T follicular helper cell (primary cell): ENCODE data around the gene MRPL36.

Experiments
- DNase-seq: peaks from one replicate; pipeline ENCODE4 v3.0.0-alpha.2; 2020; ENCODE audit warnings: low read depth

MRPL36 gene

DNA sequence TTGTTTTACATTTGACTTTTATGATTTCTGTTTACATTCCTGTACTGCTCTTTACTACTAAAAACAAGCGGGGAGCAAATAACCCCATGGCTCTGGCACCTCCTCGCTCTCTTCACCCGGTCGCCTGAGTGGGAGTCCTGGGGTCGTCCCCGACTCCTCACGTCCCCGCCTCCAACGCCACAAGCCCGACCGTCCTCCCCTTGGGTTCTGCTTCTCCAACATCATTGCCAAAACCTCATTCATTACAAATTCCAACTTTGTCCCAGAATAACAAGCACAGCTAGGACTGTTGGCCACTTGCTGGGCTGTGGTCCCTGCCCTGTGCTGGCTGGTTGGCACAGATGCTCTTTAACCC is 35.1 kb downstream of the MRPL36 start:
- DNase-seq: no peak

- DNase-seq: no peak
These were observed 35.6 kb downstream of the MRPL36 start for GRCh38 chr5:1763960-1764605.

DNA sequence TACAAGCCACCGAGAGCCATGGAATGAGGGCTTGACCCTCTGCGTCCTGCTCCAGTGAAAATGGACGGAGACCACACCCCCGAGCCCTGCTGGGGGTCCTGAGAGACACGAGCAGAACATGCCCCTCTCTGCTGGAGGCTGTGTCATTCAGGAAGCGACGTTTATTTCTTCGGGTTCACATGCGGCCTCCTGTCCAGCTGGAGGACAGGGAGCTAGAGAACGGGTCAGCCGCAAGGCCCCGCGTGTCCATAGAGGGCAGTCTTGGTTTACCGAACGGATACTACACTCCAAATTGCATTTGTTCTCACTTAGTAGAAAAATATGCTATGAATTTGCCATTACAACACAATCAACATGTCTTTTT is 36.1 kb downstream of the MRPL36 start:
- peak; percentile 16 for DNase-seq

GRCh38 chr5:1762883-1763547 is 36.6 kb downstream of the MRPL36 start:
- no peak for DNase-seq

- no peak for DNase-seq
These were observed 37.3 kb downstream of the MRPL36 start for GRCh38 chr5:1762121-1762882.

DNA sequence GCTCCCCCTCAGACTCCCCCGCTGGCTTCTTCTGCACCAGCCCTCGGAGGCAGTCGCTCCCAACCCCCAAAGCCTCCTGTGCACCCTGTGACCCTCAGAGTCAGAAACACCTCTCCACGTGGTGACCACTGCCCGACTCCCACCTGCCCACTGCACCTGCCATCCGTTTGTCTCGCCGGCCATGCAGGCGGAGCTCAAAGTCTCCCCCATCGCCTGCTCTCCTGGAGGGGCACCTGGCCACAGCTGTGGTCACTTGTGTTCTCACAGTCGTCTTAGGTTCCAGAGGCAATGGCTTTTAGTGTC is 38.2 kb downstream of the MRPL36 start:
- DNase-seq: no peak

GRCh38 chr5:1760656-1761452 is 38.8 kb downstream of the MRPL36 start:
- DNase-seq: no peak

- DNase-seq: no peak
These were observed 39.4 kb downstream of the MRPL36 start for GRCh38 chr5:1760231-1760630.

DNA sequence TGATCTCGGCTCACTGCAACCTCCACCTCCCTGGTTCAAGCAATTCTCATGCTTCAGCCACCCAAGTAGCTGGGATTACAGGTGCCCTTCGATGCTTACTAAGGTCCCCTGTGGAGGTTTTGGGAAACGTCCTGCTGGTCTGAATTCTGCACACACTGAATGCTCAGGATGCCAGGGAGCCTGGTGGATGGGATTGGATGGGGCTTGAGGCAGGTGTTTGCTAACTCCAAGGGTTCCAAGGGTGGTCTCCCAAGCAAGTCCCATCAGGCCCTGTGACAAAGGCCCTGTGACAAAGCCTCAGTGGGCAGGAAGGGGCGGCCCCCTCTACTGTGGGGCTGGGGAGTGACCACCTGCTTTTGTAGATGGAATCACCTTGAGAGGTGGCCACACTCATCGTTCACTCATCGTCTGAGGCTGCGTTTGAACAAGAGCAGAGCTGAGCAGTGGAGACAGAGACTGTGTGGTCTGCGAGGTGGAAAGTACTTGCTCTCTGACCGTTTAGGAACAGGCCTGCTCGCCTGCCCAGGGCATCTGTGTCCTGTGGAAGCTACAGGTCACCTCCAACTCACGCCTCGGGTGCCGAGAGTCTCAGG is 40.2 kb downstream of the MRPL36 start:
- no peak for DNase-seq

- DNase-seq: no peak
These were observed 41.1 kb downstream of the MRPL36 start for GRCh38 chr5:1758574-1758973.

GRCh38 chr5:1757511-1757910 is 42.1 kb downstream of the MRPL36 start:
- DNase-seq: no peak

- no peak for DNase-seq
These were observed 43.2 kb downstream of the MRPL36 start for GRCh38 chr5:1756481-1756880.

- DNase-seq: no peak
These were observed 44.2 kb downstream of the MRPL36 start for GRCh38 chr5:1755321-1755949.

DNA sequence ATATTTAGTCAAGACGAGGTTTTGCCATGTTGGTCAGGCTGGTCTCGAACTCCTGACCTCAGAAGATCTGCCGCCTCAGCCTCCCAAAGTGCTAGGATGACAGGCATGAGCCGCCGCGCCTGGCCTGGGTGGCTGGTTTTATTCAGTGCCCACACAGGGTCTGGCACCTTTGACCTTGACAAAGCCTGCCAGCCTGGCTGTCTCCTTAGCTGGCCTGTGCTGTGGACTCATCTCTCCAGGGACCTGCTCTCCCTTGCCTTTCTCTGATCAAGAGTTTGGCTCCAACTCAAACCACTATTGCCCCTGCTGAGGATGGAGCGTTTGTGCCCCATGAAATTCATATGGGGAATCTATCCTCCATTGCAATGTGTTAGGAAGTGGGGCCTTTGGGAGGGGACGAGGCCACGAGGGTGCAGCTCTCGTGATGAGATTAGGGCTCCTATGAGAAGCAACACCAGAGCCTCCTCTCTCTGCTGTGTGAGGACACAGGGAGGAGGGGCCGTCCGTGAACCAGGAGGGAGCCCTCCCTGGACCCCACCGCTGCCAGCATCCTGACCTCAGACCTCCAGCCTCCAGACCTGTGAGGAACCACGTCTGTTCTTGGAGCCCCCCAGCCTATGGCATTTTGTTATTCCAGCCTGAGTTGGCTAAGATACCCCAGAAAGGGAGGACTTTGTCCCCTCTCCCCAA is 45.0 kb downstream of the MRPL36 start:
- no peak for DNase-seq

GRCh38 chr5:1753490-1753889 is 46.1 kb downstream of the MRPL36 start:
- DNase-seq: no peak

DNA sequence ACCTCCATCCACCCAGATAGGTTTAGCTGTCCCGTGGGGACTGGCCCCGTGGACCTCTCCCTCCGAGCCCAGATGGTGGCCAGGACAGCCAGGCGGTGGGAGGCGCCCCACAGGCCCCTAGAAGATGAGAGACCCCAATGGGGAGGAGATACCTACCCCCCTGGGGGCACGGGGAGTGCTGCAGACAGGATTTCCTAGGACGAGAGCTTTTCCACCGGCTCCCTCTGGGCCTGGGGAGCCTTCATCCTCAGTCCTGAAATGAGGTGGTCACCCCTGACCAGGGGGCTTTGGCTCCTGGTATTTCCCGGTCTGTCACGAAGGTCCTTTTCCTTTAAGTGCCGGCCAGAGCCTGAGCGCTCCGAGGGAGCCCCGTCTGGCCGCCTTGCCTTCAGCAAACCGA is 46.8 kb downstream of the MRPL36 start:
- DNase-seq: no peak

GRCh38 chr5:1751864-1752822 is 47.5 kb downstream of the MRPL36 start:
- no peak for DNase-seq

DNA sequence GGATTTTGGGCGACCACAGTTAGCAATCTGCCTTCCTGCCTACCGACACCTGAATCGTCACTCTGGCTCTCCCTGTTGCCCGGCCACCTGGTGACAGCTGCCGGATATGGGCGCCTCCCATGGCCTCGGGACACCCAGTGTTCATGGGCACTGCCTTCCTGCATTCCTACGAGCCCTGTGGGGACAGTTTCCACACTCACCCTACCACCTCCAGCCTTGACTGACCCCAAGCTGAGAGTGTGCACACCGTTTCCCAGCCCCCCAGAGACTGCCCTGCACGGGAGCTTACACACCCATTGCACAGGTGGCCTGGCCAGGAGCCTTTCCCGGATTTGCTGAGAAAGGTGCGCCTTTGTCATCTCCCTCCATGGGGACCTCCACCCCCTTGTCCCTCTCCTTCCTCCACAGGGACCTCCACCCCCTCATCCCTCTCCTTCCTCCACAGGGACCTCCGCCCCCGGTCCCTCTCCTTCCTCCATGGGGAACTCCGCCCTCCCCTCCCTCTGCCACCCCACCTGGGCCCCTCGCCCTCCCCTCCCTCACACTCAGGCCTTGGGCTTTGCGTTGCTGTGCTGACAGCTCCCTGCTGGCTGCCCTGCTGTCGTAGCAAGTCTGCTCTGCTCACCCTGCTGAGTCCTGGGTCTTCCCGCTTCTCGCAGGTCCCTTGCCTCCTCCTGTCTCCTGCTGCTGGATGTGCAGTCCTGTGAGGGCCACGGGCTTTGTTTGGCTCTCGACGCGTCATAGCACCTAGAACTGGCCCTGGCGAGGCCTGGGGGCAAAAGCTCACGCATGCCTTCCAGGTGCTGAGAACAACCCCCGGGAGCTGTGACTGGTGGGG is 48.4 kb downstream of the MRPL36 start:
- no peak for DNase-seq

GRCh38 chr5:1750469-1750868 is 49.2 kb downstream of the MRPL36 start:
- no peak for DNase-seq
